ENCODE measurements around the gene HHATL. TPM values are rescaled to one million over a fixed set of nuclear protein-coding genes. Genes with fewer than 3 reads are reported as not detected.
"Not testable (repeated sequence)": the region's sequence is repeated elsewhere in the genome, so short reads cannot be mapped to it uniquely, and the experiment has no call there.

The HHATL gene
- total RNA-seq, 1 donor from 2014 or later = not detected

DNA sequence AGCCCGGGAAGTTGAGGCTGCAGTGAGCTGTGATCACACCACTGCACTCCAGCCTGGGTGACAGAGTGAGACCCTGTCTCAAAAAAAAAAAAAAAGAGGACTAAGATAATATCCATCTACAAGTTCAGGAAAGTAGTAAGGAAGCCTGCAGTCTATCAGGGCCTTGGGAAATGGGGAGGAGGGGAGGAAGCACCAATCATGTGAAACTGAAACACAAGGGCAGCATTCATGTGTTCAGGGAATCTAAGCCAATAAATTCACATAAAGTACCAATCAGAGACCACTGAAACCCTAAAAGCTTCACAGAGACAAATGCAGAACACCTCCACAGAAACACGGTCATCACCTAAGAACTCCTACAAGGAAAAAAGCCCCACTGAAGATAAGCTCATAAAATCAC, 22.9 kb upstream of the HHATL start:
- FAIRE-seq (no peak), DNase-seq (ENCODE audit: low read depth) (no peak)
- no peak overlapping the region for H3K4me3 ChIP-seq (ENCODE audit: insufficient read depth, low read depth, low read length)
- no peak overlapping the region for H2AFZ ChIP-seq (ENCODE audit: low read depth, low read length)
- peaks cover 6% of the 10 kb centered on the region for H3K4me1 Mint-ChIP-seq (ENCODE audit: low read depth, unreplicated experiment)
- no peak overlapping the region for H3K4me3 Mint-ChIP-seq (ENCODE audit: unreplicated experiment)
- H3K79me2 ChIP-seq (ENCODE audit: insufficient read depth, low read length) = no peaks in the 10 kb centered on the region
- no peak overlapping the region for H3K27ac Mint-ChIP-seq (ENCODE audit: unreplicated experiment)
- no peaks in the 10 kb centered on the region for H3K36me3 Mint-ChIP-seq (ENCODE audit: low read depth, unreplicated experiment)
- no peaks in the 10 kb centered on the region for H3K36me3 ChIP-seq (ENCODE audit: insufficient read depth, low read length)
- H3K9me3 ChIP-seq (ENCODE audit: insufficient read depth, low read depth, low read length) = peaks cover 5% of the 10 kb centered on the region
- no peaks in the 10 kb centered on the region for H3K4me1 ChIP-seq (ENCODE audit: insufficient read depth, low read length)
- peaks cover 5% of the 10 kb centered on the region for H3K9me3 Mint-ChIP-seq (ENCODE audit: unreplicated experiment)
- H3K9ac ChIP-seq (ENCODE audit: low read length) = no peak overlapping the region
- H3K27me3 Mint-ChIP-seq (ENCODE audit: low read depth, unreplicated experiment) = peaks cover 10% of the 10 kb centered on the region
- no peak overlapping the region for H3K4me2 ChIP-seq (ENCODE audit: low read length)
- H3K27ac ChIP-seq (ENCODE audit: low read depth, low read length) = no peak overlapping the region
- TF ChIP-seq, protein P1, sequence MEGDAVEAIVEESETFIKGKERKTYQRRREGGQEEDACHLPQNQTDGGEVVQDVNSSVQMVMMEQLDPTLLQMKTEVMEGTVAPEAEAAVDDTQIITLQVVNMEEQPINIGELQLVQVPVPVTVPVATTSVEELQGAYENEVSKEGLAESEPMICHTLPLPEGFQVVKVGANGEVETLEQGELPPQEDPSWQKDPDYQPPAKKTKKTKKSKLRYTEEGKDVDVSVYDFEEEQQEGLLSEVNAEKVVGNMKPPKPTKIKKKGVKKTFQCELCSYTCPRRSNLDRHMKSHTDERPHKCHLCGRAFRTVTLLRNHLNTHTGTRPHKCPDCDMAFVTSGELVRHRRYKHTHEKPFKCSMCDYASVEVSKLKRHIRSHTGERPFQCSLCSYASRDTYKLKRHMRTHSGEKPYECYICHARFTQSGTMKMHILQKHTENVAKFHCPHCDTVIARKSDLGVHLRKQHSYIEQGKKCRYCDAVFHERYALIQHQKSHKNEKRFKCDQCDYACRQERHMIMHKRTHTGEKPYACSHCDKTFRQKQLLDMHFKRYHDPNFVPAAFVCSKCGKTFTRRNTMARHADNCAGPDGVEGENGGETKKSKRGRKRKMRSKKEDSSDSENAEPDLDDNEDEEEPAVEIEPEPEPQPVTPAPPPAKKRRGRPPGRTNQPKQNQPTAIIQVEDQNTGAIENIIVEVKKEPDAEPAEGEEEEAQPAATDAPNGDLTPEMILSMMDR (IDR thresholded peaks at IDR 0.05; ENCODE audit: insufficient read depth, low read depth, low read length) = no peak
- TF ChIP-seq EZH2 (IDR thresholded peaks at IDR 0.05; ENCODE audit: insufficient read depth, low read length) = no peak
- H3K27me3 ChIP-seq (ENCODE audit: insufficient read depth, low read length) = no peaks in the 10 kb centered on the region
- no peaks in the 10 kb centered on the region for H4K20me1 ChIP-seq (ENCODE audit: insufficient read depth, low read length)

DNA sequence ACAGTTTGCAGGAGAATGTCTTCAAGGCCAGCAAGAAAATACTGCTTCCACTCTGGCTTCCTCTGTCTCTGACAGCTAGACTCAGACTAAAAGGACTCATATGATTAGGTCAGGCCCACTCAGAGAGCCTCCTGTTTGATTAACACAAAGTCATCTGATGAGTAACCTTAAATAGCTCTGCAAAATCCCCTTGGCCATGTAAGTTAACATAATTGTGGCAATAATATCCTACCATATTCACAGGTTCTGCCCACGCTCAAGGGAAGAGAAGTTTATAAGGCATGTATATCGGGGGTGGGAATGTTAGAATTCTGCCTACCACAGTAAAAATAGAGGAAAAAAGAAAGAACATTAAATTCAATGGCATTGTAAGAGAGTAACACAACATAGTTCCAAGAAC, 20.6 kb upstream of the HHATL start:
- Mint-ChIP-seq H3K27ac (ENCODE audit: unreplicated experiment) (no peak overlapping the region), H3K4me3 (ENCODE audit: unreplicated experiment) (no peak overlapping the region), H3K9me3 (ENCODE audit: unreplicated experiment) (peaks cover 4% of the 10 kb centered on the region), H3K27me3 (ENCODE audit: low read depth, unreplicated experiment) (peaks cover 3% of the 10 kb centered on the region), H3K4me1 (ENCODE audit: low read depth, unreplicated experiment) (peaks cover 6% of the 10 kb centered on the region), H3K36me3 (ENCODE audit: low read depth, unreplicated experiment) (no peaks in the 10 kb centered on the region)
- no peaks in the 10 kb centered on the region for H3K4me1 ChIP-seq (ENCODE audit: insufficient read depth, low read length)
- FAIRE-seq (no peak), DNase-seq (ENCODE audit: low read depth) (no peak)
- no peak for TF ChIP-seq EZH2 (IDR thresholded peaks at IDR 0.05; ENCODE audit: insufficient read depth, low read length)
- TF ChIP-seq, protein P1 (IDR thresholded peaks at IDR 0.05; ENCODE audit: insufficient read depth, low read depth, low read length) = no peak
- H3K79me2 ChIP-seq (ENCODE audit: insufficient read depth, low read length) = no peaks in the 10 kb centered on the region
- H3K9me3 ChIP-seq (ENCODE audit: insufficient read depth, low read depth, low read length) = no peaks in the 10 kb centered on the region
- no peak overlapping the region for H3K4me3 ChIP-seq (ENCODE audit: insufficient read depth, low read depth, low read length)
- H4K20me1 ChIP-seq (ENCODE audit: insufficient read depth, low read length) = no peaks in the 10 kb centered on the region
- no peak overlapping the region for H3K9ac ChIP-seq (ENCODE audit: low read length)
- peaks cover 3% of the 10 kb centered on the region for H3K27me3 ChIP-seq (ENCODE audit: insufficient read depth, low read length)
- no peak overlapping the region for H3K4me2 ChIP-seq (ENCODE audit: low read length)
- no peak overlapping the region for H3K27ac ChIP-seq (ENCODE audit: low read depth, low read length)
- H3K36me3 ChIP-seq (ENCODE audit: insufficient read depth, low read length) = no peaks in the 10 kb centered on the region
- no peak overlapping the region for H2AFZ ChIP-seq (ENCODE audit: low read depth, low read length)

DNA sequence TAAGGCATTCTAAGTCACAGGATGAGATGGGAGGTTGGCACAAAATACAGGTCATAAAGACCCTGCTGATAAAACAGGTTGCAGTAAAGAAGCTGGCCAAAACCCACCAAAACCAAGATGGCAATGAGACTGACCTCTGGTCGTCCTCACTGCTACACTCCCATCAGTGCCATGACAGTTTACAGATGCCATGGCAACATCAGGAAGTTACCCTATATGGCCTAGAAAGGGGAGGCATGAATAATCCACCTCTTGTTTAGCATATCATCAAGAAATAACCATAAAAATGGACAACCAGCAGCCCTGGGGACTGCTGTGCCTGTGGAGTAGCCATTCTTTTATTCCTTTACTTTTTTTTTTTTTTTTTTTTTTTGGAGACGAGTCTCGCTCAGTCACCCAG, 19.8 kb upstream of the HHATL start:
- H3K4me1 ChIP-seq (ENCODE audit: insufficient read depth, low read length); H3K36me3 Mint-ChIP-seq (ENCODE audit: low read depth, unreplicated experiment); H2AFZ ChIP-seq (ENCODE audit: low read depth, low read length); H4K20me1 ChIP-seq (ENCODE audit: insufficient read depth, low read length); H3K27ac ChIP-seq (ENCODE audit: low read depth, low read length); H3K9me3 Mint-ChIP-seq (ENCODE audit: unreplicated experiment); H3K27me3 Mint-ChIP-seq (ENCODE audit: low read depth, unreplicated experiment); H3K27ac Mint-ChIP-seq (ENCODE audit: unreplicated experiment); H3K4me1 Mint-ChIP-seq (ENCODE audit: low read depth, unreplicated experiment); H3K27me3 ChIP-seq (ENCODE audit: insufficient read depth, low read length); H3K4me2 ChIP-seq (ENCODE audit: low read length); H3K4me3 ChIP-seq (ENCODE audit: insufficient read depth, low read depth, low read length); H3K9me3 ChIP-seq (ENCODE audit: insufficient read depth, low read depth, low read length); H3K4me3 Mint-ChIP-seq (ENCODE audit: unreplicated experiment); H3K36me3 ChIP-seq (ENCODE audit: insufficient read depth, low read length); DNase-seq (ENCODE audit: low read depth); H3K9ac ChIP-seq (ENCODE audit: low read length); FAIRE-seq; H3K79me2 ChIP-seq (ENCODE audit: insufficient read depth, low read length): not testable (repeated sequence)
